Testis (tissue), 3 donors: ENCODE results near the gene ZEB2. TPM values are rescaled to one million over a fixed set of nuclear protein-coding genes. Genes with fewer than 3 reads are reported as not detected.

ENCODE experiments used
- DNase-seq: peaks from one replicate; pipeline ENCODE4 v3.0.0-alpha.2; 2019
- H3K27ac ChIP-seq, 2 donors: fragments of 200-600 bp; sonication (generic); one replicate each; pipeline ENCODE4 v1.5.1; 2019
- H3K27me3 ChIP-seq: fragments of 200-600 bp; sonication (generic); one replicate; pipeline ENCODE4 v1.5.1; 2019
- H3K36me3 ChIP-seq: fragments of 200-600 bp; sonication (generic); one replicate; pipeline ENCODE4 v1.5.1; 2017; ENCODE audit warnings: low read depth; ENCODE audit errors: missing control alignments
- H3K4me1 ChIP-seq: fragments of 200-600 bp; sonication (generic); one replicate; pipeline ENCODE4 v1.5.1; 2019
- H3K4me3 ChIP-seq, 2 donors: fragments of 200-600 bp; sonication (generic); one replicate each; pipeline ENCODE4 v1.5.1; 2017 to 2019
- H3K9me3 ChIP-seq: fragments of 200-600 bp; sonication (generic); one replicate; pipeline ENCODE4 v1.5.1; 2017
- CTCF ChIP-seq, 3 experiments: fragments of 450-650 bp in 2 of 3; fragments of 200-600 bp in 1 of 3; sonication (generic) in 1 of 3; IDR thresholded peaks; one replicate each; pipeline ENCODE4 v1.5.1; 2016 to 2019; ENCODE audit warnings: antibody characterized with exemption in 3 of 3, mild to moderate bottlenecking in 2 of 3, moderate library complexity in 1 of 3
- POLR2A ChIP-seq: fragments of 450-650 bp; IDR thresholded peaks from one replicate; pipeline ENCODE4 v1.6.1; 2017; ENCODE audit warnings: antibody characterized with exemption, mild to moderate bottlenecking, moderate library complexity
- WGBS, 2 donors: methylation state at CpG; one replicate each; pipeline ENCODE4 v1.1.5; 2018; 5-methylcytosine and 5-hydroxymethylcytosine counted together
- intact Hi-C: fragments of 100-400 bp; cut with DNase I; formaldehyde crosslinking; loops from one replicate; pipeline ENCODE4 v1.15.1; 2023; ENCODE audit warnings: low total_unique reads
- polyA plus RNA-seq: library from polyadenylated mRNA; stranded (reverse); fragments of 350-450 nt; fragmentation: Illumina TruSeq; extraction: RNeasy Lipid Tissue Mini Kit (QIAGEN cat#74804); gene quantifications from one replicate; pipeline ENCODE4 v1.2.3, GENCODE V29; 2014; ENCODE audit warnings: low read depth, low replicate concordance; ENCODE audit not compliant: insufficient read depth
- total RNA-seq, 2 donors: library from RNA; depleted of rRNA; stranded (reverse); fragments of >200 nt; gene quantifications; one replicate each; pipeline ENCODE4 v1.2.3, GENCODE V29; 2016

Gene ZEB2
- total and polyA plus RNA-seq, 3 donors from 2014 or later, result 38.7 to 96.4 (median 87.8) TPM

GRCh38 chr2:144477281-144477956 is 42.5 kb downstream of the ZEB2 start:
- no peak overlapping the region for H3K27ac ChIP-seq
- WGBS, 2 donors, result 62 to 63% methylated on average over 4 of the region's 4 CpGs
- H3K9me3 ChIP-seq, result no peaks in the 10 kb centered on the region
- peaks cover 32% of the 10 kb centered on the region for H3K4me1 ChIP-seq
- no peaks in the 10 kb centered on the region for H3K27me3 ChIP-seq
- intact Hi-C loops, result no loop called here
- H3K36me3 ChIP-seq, result no peaks in the 10 kb centered on the region
- no peak overlapping the region for H3K4me3 ChIP-seq
- DNase-seq, result no peak
- TF ChIP-seq POLR2A (no peak), CTCF (IDR thresholded peaks at IDR 0.05) (no peak)

GRCh38 chr2:144476682-144477081 is 43.2 kb downstream of the ZEB2 start:
- H3K36me3 ChIP-seq, result no peaks in the 10 kb centered on the region
- no peaks in the 10 kb centered on the region for H3K27me3 ChIP-seq
- no peak for DNase-seq
- no peak overlapping the region for H3K4me3 ChIP-seq
- 61 to 69% methylated on average over 1 of the region's 1 CpG for WGBS, 2 donors
- no peak overlapping the region for H3K27ac ChIP-seq
- TF ChIP-seq CTCF (IDR thresholded peaks at IDR 0.05), result no peak
- TF ChIP-seq POLR2A, result no peak
- no peaks in the 10 kb centered on the region for H3K9me3 ChIP-seq
- peaks cover 32% of the 10 kb centered on the region for H3K4me1 ChIP-seq
- intact Hi-C loops, result no loop called here

- intact Hi-C loops, result no loop called here
- H3K27ac ChIP-seq, result no peak overlapping the region
- peaks cover 39% of the 10 kb centered on the region for H3K4me1 ChIP-seq
- no peak for DNase-seq
- WGBS, 2 donors, result 76 to 83% methylated on average over 6 of the region's 6 CpGs
- H3K27me3 ChIP-seq, result no peaks in the 10 kb centered on the region
- no peak for TF ChIP-seq POLR2A
- no peak overlapping the region for H3K4me3 ChIP-seq
- no peaks in the 10 kb centered on the region for H3K36me3 ChIP-seq
- H3K9me3 ChIP-seq, result no peaks in the 10 kb centered on the region
Observed at GRCh38 chr2:144475569-144476275, 44.2 kb downstream of the ZEB2 start.

GRCh38 chr2:144475044-144475443 is 44.9 kb downstream of the ZEB2 start:
- intact Hi-C loops, result no loop called here
- no peak for DNase-seq
- H3K27ac ChIP-seq, result no peak overlapping the region
- no peaks in the 10 kb centered on the region for H3K9me3 ChIP-seq
- H3K4me1 ChIP-seq, result peaks cover 40% of the 10 kb centered on the region
- no peak overlapping the region for H3K4me3 ChIP-seq
- WGBS, 2 donors, result 78 to 84% methylated on average over 2 of the region's 2 CpGs
- H3K36me3 ChIP-seq, result no peaks in the 10 kb centered on the region
- H3K27me3 ChIP-seq, result no peaks in the 10 kb centered on the region
- TF ChIP-seq CTCF (IDR thresholded peaks at IDR 0.05) (no peak), POLR2A (no peak)

- 76 to 81% methylated on average over 5 of the region's 5 CpGs for WGBS, 2 donors
- Histone ChIP-seq H3K27ac (no peak overlapping the region), H3K36me3 (no peaks in the 10 kb centered on the region), H3K9me3 (no peaks in the 10 kb centered on the region), H3K4me1 (peaks cover 41% of the 10 kb centered on the region), H3K27me3 (no peaks in the 10 kb centered on the region), H3K4me3 (no peak overlapping the region)
- TF ChIP-seq CTCF (IDR thresholded peaks at IDR 0.05) (no peak), POLR2A (no peak)
- DNase-seq, result no peak
- intact Hi-C loops, result no loop called here
Observed at GRCh38 chr2:144474017-144474416, 45.9 kb downstream of the ZEB2 start.
